Measurements from ENCODE around the gene PDGFA. TPM values are rescaled to one million over a fixed set of nuclear protein-coding genes. Genes with fewer than 3 reads are reported as not detected.

Gene PDGFA
- total RNA-seq, 2 donors from 2014 or later = 10.0 to 16.0 TPM

DNA sequence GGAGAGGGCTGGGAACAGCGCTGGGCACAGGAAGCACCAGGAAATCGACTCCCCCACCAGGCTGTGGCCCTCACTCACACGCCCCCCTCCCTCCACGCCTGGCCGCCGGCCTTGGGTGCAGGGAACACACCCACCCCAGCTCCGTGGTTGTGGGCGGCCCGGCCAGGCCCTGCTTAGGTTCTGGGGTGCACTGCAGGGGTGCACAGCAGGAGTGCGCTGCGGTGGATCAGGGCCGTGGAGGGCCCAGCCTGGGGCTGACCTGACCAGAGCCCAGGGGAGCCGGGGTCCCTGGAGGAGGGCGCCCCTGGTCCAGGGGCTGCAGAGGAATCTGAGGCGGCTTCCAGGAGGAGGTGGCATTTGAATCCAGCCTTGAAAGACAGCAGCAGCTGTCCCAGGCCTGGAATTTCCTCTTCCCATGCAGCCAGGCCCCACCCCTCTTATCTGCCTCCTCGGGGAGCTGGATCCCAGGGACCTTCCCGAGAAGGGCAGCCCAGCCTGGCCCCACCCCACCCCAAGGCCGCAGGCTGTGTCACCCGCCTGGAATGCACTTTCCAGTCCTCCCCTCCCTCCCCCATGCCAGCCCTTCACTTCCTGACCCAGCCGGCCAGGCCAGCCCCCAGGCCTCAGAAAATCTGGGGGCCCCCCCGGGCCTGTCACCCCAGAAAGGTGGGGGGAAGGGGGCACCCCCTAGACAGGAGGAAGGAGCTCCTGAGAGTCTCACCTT, 18.4 kb upstream of the PDGFA start:
- no peak for ATAC-seq (replicated peaks in 1 of 2)
- Mint-ChIP-seq H3K27me3 (ENCODE audit: low read depth) (no peaks in the 10 kb centered on the region), H3K4me1 (ENCODE audit: low read depth) (peaks cover 6% of the 10 kb centered on the region), H3K9me3 (no peaks in the 10 kb centered on the region), H3K4me3 (no peak overlapping the region), H3K27ac (no peak overlapping the region), H3K36me3 (ENCODE audit: insufficient read depth in 2 of 2) (no peaks in the 10 kb centered on the region)
- DNase-seq = no peak

DNA sequence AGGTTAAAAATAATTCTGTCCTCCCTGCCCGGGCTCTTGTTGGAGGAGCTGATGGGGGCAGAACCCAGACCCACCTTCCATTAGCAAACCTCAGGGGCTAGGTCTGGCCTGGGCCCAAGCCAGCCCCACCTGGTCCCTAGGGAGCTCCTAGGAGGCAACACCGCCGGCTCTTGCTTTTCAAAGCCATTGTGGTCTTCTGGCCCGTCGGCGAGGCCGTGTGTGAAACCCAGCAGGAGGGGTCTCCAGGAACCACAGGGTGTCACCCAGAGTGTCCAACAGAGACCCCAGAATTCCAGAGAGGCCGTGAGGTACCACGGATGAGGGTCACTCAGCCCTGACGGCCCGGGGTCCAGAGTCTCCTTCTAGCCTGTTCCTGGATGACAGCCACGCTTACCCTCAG, 16.6 kb upstream of the PDGFA start:
- ATAC-seq (replicated peaks in 1 of 2) = no peak
- DNase-seq = no peak
- Mint-ChIP-seq H3K9me3 (no peaks in the 10 kb centered on the region), H3K36me3 (ENCODE audit: insufficient read depth in 2 of 2) (no peaks in the 10 kb centered on the region), H3K27ac (no peak overlapping the region), H3K27me3 (ENCODE audit: low read depth) (no peaks in the 10 kb centered on the region), H3K4me1 (ENCODE audit: low read depth) (peaks cover 7% of the 10 kb centered on the region), H3K4me3 (no peak overlapping the region)

DNA sequence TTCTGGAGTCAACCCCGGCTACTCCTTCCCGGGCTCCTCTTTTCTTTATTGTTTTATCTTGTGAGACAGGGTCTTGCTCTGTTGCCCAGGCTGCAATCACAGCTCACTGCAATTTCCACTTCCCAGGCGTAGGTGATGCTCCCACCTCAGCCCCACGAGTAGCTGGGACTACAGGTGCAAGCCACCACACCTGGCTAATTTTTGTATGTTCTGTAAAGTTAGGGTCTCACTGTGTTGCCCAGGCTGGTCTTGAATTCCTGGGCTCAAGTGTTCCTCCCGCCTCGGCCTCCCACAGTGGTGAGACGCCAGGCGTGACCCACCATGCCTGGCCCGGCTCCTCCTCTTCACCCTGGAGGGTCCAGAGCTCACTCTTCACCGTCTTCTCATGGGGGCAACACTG, 15.3 kb upstream of the PDGFA start:
- H3K27ac Mint-ChIP-seq = no peak overlapping the region
- no peak for ATAC-seq (replicated peaks in 1 of 2)
- no peak for DNase-seq
- H3K4me3 Mint-ChIP-seq = no peak overlapping the region
- H3K36me3 Mint-ChIP-seq (ENCODE audit: insufficient read depth in 2 of 2) = no peaks in the 10 kb centered on the region
- H3K27me3 Mint-ChIP-seq (ENCODE audit: low read depth) = no peaks in the 10 kb centered on the region
- H3K9me3 Mint-ChIP-seq = no peaks in the 10 kb centered on the region
- peaks cover 10% of the 10 kb centered on the region for H3K4me1 Mint-ChIP-seq (ENCODE audit: low read depth)

DNA sequence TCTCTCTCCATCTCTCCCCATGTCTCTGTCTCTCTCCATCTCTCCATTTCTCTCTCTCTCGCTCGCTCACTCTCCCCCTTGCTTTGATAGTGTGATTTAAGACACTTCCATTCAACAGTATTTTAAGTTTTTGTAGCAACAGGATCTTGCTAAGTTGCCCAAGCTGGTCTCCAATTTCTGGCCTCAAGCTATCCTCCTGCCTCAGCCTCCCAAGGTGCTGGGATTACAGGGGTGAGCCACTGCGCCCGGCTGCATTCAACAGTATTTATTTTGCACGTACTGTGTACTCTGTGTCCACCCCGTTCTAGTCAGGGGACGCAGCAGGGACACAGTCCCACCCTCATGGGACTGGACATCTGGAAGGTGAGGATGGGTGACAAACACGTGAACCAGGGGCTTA, 14.4 kb upstream of the PDGFA start:
- Mint-ChIP-seq H3K4me3 (no peak overlapping the region), H3K9me3 (no peaks in the 10 kb centered on the region), H3K36me3 (ENCODE audit: insufficient read depth in 2 of 2) (no peaks in the 10 kb centered on the region), H3K4me1 (ENCODE audit: low read depth) (peaks cover 10% of the 10 kb centered on the region), H3K27me3 (ENCODE audit: low read depth) (no peaks in the 10 kb centered on the region), H3K27ac (no peak overlapping the region)
- no peak for ATAC-seq (replicated peaks in 1 of 2)
- DNase-seq = no peak

DNA sequence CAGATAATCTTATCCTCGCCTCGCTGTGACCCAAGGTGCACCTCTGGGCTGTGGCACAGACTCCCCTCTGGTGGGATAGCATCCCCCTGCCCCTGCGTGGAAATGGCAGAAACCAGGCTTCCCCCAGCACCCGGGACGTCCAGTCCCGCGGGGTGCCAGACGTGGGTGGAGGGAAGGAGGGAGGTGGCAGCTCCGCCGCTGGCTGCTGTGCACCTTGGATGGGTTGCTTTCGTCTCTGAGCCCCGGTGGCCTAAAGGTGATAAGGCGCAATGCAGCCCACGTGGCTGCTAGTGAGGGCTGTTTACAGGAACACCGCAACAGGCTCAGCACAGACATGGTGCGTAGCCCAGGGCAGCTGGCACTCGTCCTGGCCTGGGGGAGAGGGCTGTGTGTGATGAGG, 13.6 kb upstream of the PDGFA start:
- H3K36me3 Mint-ChIP-seq (ENCODE audit: insufficient read depth in 2 of 2) = no peaks in the 10 kb centered on the region
- no peak overlapping the region for H3K4me3 Mint-ChIP-seq
- H3K9me3 Mint-ChIP-seq = no peaks in the 10 kb centered on the region
- ATAC-seq (replicated peaks in 1 of 2) (no peak), DNase-seq (no peak)
- no peak overlapping the region for H3K27ac Mint-ChIP-seq
- H3K27me3 Mint-ChIP-seq (ENCODE audit: low read depth) = no peaks in the 10 kb centered on the region
- H3K4me1 Mint-ChIP-seq (ENCODE audit: low read depth) = peaks cover 10% of the 10 kb centered on the region

DNA sequence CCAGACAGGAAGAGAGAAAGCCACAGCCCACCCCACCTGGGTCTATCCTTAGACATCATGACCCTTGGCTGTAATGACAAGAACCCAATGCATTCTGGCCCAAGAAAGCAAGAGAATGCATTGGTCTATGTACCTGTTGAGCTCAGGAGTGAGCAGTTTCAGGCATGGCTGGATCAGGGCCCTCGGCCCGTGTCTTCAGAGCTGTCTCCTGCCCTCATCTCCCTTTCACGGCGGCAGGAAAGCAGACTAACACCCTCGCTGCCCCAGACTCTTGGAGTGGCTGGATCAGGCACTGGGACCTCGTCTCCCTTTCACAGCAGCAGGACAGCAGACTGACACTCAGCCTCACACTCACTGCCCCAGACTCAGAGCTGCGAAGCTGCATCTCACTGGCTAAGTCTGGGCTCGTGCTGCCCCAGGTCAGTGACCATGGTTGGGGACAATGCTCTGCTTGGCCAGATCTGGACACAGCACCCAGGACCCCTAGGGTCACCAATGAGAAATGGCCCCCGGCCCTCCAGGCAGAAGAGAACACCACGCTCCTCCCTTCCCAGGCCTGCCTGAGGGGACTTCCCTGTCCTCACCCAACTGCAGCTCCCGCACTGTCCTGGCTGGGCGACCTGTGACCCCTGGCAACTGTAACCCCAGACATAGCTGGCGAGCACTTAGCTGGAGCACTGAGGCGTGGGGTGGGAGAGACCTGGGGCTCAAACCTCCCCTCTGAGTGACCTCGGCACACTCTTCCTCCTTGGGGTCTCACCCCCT, 12.9 kb upstream of the PDGFA start:
- ATAC-seq (replicated peaks in 1 of 2) (peak in 1 of 2 donors; percentile 21), DNase-seq (no peak)
- no peak overlapping the region for H3K4me3 Mint-ChIP-seq
- H3K9me3 Mint-ChIP-seq = no peaks in the 10 kb centered on the region
- no peak overlapping the region for H3K27ac Mint-ChIP-seq
- no peaks in the 10 kb centered on the region for H3K27me3 Mint-ChIP-seq (ENCODE audit: low read depth)
- no peaks in the 10 kb centered on the region for H3K36me3 Mint-ChIP-seq (ENCODE audit: insufficient read depth in 2 of 2)
- peaks cover 10% of the 10 kb centered on the region for H3K4me1 Mint-ChIP-seq (ENCODE audit: low read depth)

DNA sequence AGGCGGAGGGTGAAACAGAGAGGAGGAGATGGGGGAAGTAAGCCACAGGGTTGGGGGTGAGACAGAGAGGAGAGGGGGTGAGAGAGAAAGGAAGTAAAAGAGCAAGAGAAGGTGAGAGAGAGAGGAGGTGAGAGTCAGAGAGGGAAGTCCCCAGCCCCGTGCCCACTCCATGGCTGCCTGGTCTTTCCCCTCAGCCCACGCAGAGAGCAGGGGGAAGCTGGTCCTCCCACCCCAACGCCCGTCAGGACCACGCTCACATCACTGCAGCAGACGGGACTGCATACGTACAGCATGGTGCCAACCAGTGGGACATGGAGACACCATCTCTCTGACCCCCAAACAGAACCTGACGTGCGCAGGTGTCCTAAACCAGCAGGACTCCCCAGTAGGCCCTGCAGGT, 12.1 kb upstream of the PDGFA start:
- DNase-seq (no peak), ATAC-seq (replicated peaks in 1 of 2) (peak; percentile 49 to 51)
- no peaks in the 10 kb centered on the region for H3K9me3 Mint-ChIP-seq
- no peak overlapping the region for H3K4me3 Mint-ChIP-seq
- H3K4me1 Mint-ChIP-seq (ENCODE audit: low read depth) = peaks cover 10% of the 10 kb centered on the region
- H3K27ac Mint-ChIP-seq = no peak overlapping the region
- H3K27me3 Mint-ChIP-seq (ENCODE audit: low read depth) = no peaks in the 10 kb centered on the region
- H3K36me3 Mint-ChIP-seq (ENCODE audit: insufficient read depth in 2 of 2) = no peaks in the 10 kb centered on the region

DNA sequence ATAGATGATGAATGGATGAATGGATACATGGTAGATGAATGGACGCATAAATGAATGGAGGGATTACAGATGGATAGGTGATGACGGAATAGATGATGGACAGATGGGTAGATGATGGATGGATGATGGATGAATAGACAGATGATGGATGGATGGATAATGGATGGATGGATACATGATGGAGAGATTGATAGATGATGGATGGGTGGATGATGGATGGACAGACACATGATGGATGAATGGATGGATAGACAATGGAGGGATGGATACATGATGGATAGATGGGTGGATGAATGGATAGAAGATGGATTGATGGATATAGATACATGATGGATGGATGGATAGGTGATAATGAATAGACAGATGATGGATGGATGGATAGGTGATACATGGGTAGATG, 8.8 kb upstream of the PDGFA start:
- no peak for ATAC-seq (replicated peaks in 1 of 2)
- Mint-ChIP-seq H3K4me1 (ENCODE audit: low read depth) (peaks cover 10% of the 10 kb centered on the region), H3K4me3 (no peak overlapping the region), H3K27ac (no peak overlapping the region), H3K36me3 (ENCODE audit: insufficient read depth in 2 of 2) (no peaks in the 10 kb centered on the region), H3K9me3 (no peaks in the 10 kb centered on the region), H3K27me3 (ENCODE audit: low read depth) (peaks cover 12% of the 10 kb centered on the region)
- DNase-seq = no peak

DNA sequence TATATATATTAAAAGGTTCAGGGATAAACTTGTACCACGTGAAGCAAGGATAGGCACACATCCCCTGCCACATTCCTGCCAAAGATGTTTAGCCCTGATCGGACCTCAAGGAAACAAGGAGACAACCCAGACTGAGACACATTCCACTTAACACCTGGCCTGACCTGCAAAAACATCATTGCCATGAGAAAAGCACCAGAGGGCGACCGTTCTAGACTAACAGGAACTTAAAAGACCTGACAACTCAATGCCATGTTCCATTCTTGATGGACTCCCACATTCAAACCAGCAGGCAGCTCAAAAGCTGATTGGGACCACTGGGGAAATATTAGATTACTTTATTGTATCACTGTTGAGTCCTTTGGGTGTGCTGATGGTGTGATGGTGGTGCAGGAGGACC, 8.1 kb upstream of the PDGFA start:
- Mint-ChIP-seq H3K4me3 (no peak overlapping the region), H3K4me1 (ENCODE audit: low read depth) (peaks cover 10% of the 10 kb centered on the region), H3K9me3 (no peaks in the 10 kb centered on the region), H3K36me3 (ENCODE audit: insufficient read depth in 2 of 2) (no peaks in the 10 kb centered on the region), H3K27me3 (ENCODE audit: low read depth) (peaks cover 12% of the 10 kb centered on the region), H3K27ac (no peak overlapping the region)
- DNase-seq = no peak
- ATAC-seq (replicated peaks in 1 of 2) = no peak

DNA sequence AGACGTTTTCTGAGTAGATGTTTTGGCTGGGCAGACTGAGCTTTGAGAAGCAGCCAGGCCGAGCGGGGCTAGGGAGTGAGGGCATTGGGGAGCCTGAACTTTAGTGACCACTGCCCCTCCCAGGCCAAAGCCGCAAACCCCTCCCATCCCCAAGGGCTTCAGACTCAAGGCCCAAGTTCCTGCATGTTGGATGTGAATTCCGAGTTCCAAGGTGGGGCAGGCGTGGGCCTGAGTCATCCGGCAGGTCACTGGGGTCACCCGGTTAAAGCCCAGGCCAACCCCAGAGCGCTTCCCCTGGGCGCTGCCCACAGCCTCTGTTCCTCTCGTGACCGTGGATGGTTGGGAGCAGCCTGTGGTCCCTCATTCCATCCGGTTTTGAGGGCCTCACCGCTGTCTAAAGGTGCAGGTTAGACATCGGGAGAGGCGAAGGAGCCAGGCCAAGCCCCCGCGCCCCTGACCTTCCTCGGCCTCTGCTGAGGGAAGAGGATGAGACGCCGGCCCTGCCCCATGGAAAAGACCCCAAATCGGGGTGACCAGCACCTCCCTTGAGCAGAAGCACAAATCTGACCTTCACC, 6.9 kb upstream of the PDGFA start:
- Mint-ChIP-seq H3K36me3 (ENCODE audit: insufficient read depth in 2 of 2) (no peaks in the 10 kb centered on the region), H3K27ac (no peak overlapping the region), H3K4me1 (ENCODE audit: low read depth) (peaks cover 6% of the 10 kb centered on the region), H3K4me3 (no peak overlapping the region), H3K9me3 (no peaks in the 10 kb centered on the region), H3K27me3 (ENCODE audit: low read depth) (peaks cover 12% of the 10 kb centered on the region)
- no peak for DNase-seq
- ATAC-seq (replicated peaks in 1 of 2) = no peak

DNA sequence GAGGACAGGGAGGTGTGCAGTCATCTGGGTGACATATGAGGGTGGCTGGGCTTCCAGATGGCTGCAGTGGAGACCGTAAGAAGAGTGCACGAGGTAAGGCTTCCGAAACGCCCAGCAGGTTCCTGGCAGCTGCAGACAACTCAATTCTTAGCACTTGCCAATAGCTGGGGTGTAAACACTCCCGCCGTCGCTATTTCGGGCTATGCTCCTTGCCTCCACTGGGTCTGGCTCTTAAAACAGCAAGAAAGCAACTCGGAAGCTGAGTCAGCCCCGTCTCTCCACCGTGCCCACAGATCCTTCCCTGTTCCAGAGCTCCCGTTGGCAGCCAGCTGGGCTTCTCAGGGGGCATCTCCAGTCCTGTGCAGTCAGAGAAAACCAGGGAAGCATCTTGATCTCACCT, 6.1 kb upstream of the PDGFA start:
- no peaks in the 10 kb centered on the region for H3K4me1 Mint-ChIP-seq (ENCODE audit: low read depth)
- no peak for DNase-seq
- H3K4me3 Mint-ChIP-seq = no peak overlapping the region
- no peaks in the 10 kb centered on the region for H3K9me3 Mint-ChIP-seq
- H3K27me3 Mint-ChIP-seq (ENCODE audit: low read depth) = peaks cover 19% of the 10 kb centered on the region
- H3K36me3 Mint-ChIP-seq (ENCODE audit: insufficient read depth in 2 of 2) = no peaks in the 10 kb centered on the region
- no peak overlapping the region for H3K27ac Mint-ChIP-seq
- ATAC-seq (replicated peaks in 1 of 2) = no peak

DNA sequence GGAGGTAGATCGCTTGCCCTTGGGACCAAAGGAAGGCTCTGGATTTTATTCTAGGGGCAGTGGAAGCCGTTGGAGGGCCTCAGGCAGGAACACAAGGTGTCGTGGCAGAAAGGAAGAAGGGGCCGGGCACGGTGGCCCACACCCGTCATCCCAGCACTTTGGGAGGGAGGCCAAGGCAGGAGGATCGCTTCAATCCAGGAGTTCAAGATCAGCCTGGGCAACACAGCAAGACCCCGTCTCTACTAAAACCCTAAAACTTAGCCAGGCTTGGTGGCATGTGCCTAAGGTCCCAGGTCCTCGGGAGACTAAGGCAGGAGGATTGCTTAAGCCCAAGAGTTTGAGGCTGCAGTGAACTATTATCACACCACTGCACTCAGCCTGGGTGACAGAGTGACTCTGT, 5.2 kb upstream of the PDGFA start:
- ATAC-seq (replicated peaks in 1 of 2) (no peak), DNase-seq (no peak)
- Mint-ChIP-seq H3K9me3 (no peaks in the 10 kb centered on the region), H3K4me1 (ENCODE audit: low read depth) (no peaks in the 10 kb centered on the region), H3K27me3 (ENCODE audit: low read depth) (peaks cover 19% of the 10 kb centered on the region), H3K36me3 (ENCODE audit: insufficient read depth in 2 of 2) (no peaks in the 10 kb centered on the region), H3K27ac (no peak overlapping the region), H3K4me3 (no peak overlapping the region)

DNA sequence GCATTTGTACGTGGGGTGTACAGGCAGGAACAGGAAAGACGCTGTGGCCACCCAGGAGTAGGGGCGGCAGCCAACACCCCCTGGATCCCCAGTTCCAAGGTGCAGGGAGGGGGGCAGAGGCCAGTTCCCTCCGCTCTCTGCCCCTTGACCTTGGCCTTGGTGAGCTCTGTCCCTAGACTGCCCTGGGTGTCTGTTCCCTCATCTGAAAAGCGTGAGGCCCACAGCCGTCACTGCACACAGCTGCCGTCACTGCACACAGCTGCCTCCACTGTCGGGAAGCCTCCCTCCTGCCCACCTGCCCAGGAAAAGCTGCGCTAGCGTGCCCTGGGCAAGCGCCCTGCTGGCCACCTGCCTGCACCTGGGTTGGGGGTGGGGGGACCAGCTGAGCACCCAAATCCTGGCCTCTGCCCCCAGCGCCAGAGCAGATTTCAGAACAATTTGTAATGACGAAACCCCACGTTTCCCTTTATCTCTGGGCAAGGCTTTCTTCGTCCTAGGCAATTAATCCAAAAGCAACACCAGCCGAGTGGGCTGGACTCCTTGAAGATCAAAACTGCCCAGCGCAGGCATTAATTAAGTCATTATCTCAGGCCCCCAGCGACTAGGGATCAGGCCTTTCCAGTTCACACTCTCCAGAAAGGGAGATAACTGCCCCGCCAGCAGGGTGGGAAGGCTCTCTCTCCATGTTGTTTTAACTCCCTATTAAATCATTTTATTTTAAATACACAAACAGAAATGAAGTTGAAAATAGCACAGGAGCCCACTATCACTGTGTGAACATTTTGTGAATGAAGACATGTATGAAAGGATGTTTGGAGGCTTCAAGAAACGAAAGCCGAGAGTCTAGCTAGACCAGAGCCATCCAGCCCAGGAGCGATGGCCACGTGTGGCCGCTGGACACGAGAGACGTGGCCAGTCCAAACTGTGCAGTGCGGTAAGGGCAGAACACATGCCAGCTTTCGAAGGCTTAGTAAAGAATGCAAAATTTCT, 4.0 kb upstream of the PDGFA start:
- H3K4me3 Mint-ChIP-seq = peak overlapping the region in 1 of 2 donors; percentile 49
- peaks cover 19% of the 10 kb centered on the region for H3K27me3 Mint-ChIP-seq (ENCODE audit: low read depth)
- no peak for ATAC-seq (replicated peaks in 1 of 2)
- DNase-seq = no peak
- H3K9me3 Mint-ChIP-seq = no peaks in the 10 kb centered on the region
- no peaks in the 10 kb centered on the region for H3K4me1 Mint-ChIP-seq (ENCODE audit: low read depth)
- H3K36me3 Mint-ChIP-seq (ENCODE audit: insufficient read depth in 2 of 2) = no peaks in the 10 kb centered on the region
- H3K27ac Mint-ChIP-seq = no peak overlapping the region

All from activated T-cell treated with anti-CD3 and anti-CD28 coated beads, Interleukin-2, amount 50 U/mL, for 72 hours (primary cell).